Astrocyte of the spinal cord (primary cell): ENCODE measurements around the gene EVI5.

Experiments
- DNase-seq: peaks from one replicate; pipeline ENCODE4 v3.0.0; 2011; ENCODE audit warnings: low read depth, low spot score
- H3K4me3 ChIP-seq: 2 replicates; pipeline ENCODE4 v1.5.1; 2011; ENCODE audit warnings: low read depth, mild to moderate bottlenecking, low read length, moderate library complexity
- in situ Hi-C: cut with HindIII; loops from 2 replicates; pipeline ENCODE4 v1.10.0; 2017; ENCODE audit warnings: low sequenced_read_pairs
- TF ChIP-seq, protein P1 (sequence below): IDR thresholded peaks from 2 replicates; pipeline ENCODE4 v1.5.1; 2012; ENCODE audit warnings: low read depth, mild to moderate bottlenecking, low read length, inconsistent platforms

EVI5 gene

DNA sequence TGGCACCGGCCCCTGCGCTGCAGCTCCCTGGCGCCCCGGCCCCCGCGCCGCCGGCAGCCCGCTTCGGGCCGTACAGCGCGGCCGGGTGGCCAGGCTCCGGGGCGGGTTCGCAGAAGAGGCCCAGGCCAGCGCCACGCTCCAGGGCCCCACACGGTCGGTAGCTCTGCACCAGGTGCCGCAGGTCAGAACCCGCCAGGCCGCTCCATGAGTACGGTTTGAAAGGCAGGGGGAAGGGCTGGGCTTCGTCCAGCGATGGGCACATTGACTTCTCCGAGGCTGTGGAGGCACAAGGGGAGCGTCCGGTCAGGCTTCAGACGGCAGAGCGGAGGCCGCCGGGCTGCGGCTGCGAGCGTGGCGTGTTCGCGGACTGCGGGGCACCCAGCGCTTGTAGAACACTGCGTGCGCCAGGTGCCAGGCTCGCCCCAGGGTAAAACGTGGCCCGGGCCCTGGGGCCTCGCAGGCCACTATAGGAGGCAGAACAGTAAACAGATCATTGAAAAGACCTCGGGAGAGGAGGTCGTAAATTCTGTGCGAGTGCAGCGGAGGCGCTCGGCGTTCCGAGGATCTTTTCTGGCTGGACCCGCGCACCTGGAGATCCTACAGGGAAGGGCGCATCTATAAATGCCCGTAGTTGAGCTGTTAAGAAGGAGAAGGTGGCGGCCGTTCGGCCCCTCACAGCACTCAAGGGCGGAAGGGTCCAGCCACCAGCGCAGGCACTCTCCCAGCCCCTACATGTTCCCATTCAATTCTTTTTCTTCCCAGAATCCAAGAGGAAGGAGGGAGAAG lies 303.9 kb downstream of the EVI5 start:
- TF ChIP-seq, protein P1, sequence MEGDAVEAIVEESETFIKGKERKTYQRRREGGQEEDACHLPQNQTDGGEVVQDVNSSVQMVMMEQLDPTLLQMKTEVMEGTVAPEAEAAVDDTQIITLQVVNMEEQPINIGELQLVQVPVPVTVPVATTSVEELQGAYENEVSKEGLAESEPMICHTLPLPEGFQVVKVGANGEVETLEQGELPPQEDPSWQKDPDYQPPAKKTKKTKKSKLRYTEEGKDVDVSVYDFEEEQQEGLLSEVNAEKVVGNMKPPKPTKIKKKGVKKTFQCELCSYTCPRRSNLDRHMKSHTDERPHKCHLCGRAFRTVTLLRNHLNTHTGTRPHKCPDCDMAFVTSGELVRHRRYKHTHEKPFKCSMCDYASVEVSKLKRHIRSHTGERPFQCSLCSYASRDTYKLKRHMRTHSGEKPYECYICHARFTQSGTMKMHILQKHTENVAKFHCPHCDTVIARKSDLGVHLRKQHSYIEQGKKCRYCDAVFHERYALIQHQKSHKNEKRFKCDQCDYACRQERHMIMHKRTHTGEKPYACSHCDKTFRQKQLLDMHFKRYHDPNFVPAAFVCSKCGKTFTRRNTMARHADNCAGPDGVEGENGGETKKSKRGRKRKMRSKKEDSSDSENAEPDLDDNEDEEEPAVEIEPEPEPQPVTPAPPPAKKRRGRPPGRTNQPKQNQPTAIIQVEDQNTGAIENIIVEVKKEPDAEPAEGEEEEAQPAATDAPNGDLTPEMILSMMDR: no peak
- no peak for DNase-seq
- no peak overlapping the region for H3K4me3 ChIP-seq
- in situ Hi-C loops: no loop called here

DNA sequence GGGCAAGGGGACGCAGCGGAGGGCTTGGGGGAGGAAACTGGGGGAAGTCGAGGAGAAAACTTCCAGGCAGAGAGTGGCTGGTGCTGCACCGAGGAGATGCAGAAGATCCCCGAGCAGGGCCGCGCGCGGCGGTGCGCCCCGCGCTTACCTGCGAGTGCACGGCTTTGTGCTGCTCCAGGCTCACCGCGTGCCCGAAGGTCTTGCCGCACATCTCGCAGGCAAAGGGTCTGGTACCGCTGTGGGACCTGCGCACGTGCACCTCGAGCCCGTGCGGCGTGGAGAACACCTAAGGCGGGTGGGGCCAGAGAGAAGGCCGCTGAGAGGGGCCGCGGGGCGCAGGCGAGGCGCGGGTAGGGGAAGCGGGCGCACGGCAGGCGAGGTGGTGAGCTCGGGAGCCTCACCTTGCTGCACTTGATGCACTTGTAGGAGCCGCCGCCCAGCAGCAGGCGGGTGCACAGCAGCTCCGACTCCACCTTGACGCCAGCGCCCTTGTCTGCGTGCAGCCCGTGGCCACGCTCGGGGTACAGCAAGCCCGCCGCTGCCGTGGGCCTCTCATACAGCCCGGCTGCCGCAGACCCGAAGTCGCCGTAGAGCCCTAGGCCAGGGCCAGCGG lies 304.6 kb downstream of the EVI5 start:
- in situ Hi-C loops: no loop called here
- DNase-seq: no peak
- no peak overlapping the region for H3K4me3 ChIP-seq
- TF ChIP-seq, protein P1: no peak

DNA sequence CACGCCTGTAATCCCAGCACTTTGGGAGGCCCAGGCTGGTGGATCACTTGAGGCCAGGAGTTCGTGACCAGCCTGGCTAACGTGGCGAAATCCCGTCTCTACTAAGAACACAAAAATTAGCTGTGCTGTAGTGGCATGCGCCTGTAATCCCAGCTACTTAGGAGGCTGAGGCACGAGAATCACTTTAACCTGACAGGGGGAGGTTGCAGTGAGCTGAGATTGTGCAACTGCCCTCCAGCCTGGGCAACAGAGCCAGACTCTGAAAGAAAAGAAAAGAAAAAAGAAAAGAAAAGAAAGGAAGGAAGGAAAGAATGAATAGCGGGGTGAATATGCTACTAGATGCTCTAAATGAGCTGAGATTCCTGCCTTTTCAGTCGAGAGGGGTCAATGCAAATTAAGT lies 305.3 kb downstream of the EVI5 start:
- no peak for DNase-seq
- in situ Hi-C loops: no loop called here
- no peak overlapping the region for H3K4me3 ChIP-seq
- TF ChIP-seq, protein P1: no peak

DNA sequence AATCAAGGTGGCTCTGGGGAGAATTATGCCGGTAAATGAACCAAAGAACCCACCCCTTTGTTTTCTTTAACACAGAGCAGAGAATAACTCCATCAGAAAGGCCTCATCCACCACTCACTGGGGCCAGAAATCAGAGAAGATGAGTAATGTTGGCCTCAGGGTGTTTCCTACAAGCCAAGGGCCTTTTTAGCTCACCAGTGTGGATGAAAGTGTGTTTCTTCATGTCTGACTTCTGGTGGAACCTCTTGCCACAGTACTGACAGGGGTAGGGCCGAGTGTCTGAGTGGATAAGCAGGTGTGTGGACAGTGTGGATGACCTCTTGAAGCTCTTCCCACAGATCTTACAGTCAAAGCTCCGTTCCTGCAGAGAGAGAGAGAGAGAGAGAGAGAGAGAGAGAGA lies 306.5 kb downstream of the EVI5 start:
- TF ChIP-seq, protein P1: no peak
- in situ Hi-C loops: no loop called here
- H3K4me3 ChIP-seq: no peak overlapping the region
- DNase-seq: no peak

DNA sequence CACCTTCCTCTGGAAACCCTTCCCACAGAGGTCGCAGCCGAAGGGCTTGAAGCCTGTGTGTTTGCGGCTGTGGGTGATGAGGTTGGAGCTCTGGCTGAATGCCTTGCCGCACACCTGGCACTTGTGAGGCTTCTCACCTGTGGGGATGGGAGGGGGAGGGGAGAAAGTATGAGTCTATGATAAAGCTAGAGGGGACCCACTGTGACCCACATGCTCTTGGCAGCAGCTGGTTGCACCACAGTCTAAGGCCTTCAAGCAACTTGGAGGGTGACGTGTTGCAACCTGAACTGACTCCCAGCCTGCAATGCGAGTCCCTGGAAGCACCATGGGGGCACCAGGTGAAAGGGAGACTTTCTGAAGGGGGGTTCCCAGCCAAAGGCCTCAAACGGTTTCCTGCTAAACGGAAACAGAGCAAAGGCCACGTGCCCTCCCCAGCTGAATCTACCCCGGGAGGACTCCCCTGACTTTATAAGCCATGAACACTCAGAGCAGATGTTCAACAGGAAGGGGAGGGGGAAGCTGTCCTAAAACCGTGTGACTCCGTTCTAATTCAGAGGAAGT lies 308.8 kb downstream of the EVI5 start:
- in situ Hi-C loops: no loop called here
- DNase-seq: no peak
- TF ChIP-seq, protein P1: no peak
- H3K4me3 ChIP-seq: no peak overlapping the region

DNA sequence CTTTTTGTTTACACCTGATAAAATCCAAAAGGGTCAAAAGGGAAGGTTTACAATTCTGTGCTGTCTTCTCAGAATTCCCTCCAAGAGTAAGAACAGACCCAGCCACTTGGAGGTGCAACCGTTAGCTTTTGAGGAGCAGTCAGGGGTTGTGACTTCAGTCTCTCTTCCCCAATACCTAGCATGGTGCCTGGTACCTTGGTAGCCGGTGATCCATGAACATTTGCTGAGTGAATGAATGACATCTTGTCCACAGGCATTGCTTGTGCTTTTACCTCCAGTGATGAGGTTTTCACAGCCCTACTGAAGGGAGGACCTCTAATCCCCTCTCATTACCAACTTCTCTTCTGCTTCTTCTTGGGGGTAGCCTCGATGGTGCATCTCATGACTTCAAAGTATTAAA lies 309.9 kb downstream of the EVI5 start:
- no peak for DNase-seq
- TF ChIP-seq, protein P1: no peak
- in situ Hi-C loops: no loop called here
- no peak overlapping the region for H3K4me3 ChIP-seq
